ENCODE data around the gene G2E3.
A peak's percentile ranks its signal among the peaks of the same experiment; 100 is the strongest.
"Not testable (repeated sequence)": the region's sequence is repeated elsewhere in the genome, so short reads cannot be mapped to it uniquely, and the experiment has no call there.

G2E3 gene

DNA sequence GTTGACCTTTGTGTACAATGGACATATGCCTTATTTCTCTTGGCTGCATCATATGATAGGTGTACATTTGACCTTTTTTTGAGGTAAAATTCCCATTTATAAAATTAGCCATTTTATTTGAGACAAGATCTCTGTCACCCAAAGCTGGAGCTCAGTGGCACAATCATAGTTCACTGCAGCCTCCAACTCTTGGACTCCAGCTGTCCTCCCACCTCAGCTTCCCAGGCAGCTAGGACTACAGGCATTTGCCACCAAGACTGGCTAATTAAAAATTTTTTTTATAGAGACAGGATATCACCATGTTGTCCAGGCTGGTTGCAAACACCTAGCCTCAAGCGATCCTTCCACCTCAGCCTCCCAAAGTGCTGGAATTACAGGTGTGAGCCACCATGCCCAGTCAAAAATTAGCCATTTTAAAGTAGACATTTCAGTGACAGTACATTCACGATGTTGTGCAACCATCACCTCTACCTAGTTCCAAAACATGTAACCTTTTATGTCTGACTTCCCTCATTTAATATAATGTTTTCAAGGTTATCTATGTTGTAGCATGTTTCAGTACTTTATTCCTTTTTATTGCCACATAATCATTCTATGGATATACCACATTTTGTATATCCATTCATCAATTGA is 5.4 kb downstream of the G2E3 start:
- no peak for FAIRE-seq

DNA sequence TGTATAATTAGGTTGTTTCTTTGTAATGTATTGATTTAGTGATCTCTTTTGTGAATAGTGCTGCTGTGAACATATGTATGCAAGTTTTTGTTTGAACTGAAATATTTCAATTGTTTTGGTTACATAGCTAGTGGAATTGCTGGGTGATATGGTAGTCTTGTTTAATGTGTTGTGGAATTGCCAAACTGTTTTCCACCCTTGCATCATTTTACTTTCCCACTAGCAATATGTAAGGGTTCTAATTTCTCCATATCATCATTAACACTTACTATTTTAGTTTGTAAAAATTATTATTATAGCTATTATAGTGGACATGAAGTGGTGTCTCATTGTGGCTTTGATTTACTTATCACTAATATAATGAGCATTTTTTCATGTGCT is 5.9 kb downstream of the G2E3 start:
- FAIRE-seq: no peak

DNA sequence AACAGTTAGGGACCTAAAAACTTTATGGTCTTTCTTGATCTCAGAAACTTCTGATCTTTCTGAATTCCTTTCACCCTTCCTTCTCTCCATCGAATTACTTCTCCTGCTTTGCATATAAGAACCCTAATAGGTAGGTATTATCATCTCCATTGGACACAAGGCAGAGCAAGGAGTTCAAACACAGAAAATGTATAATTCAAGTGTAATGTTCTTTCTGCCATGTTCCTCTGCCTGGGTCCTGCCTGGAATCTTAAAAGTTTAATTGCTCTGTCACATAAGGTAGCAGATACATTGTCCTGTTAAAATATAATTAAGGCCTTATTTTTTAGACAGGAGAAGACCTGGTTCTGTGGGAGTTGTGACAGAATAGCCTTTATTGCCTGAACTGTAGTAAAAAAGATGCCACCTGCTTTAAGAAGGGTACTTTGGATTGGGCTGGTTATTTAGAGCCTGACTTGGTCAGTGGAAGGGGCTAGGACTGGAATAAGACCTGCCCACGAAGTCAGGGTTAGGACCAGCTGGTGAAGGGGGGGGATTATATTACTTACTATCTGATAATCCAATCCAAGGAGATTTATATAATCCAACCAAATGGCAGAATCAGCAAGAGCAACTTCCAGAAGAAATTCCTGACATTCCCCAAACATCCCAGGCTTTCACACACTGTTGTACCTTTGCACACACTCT is 10.4 kb downstream of the G2E3 start:
- no peak for FAIRE-seq

DNA sequence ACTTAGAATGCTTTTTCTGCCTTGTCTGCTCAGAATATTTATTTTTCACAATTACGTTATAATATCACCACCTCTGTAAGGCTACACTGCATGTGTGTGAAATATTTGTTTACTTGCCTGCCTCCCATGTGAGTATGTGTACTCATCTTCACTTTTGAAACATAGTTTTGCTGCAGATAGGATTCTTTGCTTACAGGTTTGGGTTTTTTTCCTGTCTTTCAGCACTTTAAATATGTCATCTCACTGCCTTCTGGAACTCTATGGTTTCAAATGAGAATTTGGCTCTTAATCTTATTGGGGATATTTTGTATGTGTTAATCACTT is 10.9 kb downstream of the G2E3 start:
- no peak for FAIRE-seq

DNA sequence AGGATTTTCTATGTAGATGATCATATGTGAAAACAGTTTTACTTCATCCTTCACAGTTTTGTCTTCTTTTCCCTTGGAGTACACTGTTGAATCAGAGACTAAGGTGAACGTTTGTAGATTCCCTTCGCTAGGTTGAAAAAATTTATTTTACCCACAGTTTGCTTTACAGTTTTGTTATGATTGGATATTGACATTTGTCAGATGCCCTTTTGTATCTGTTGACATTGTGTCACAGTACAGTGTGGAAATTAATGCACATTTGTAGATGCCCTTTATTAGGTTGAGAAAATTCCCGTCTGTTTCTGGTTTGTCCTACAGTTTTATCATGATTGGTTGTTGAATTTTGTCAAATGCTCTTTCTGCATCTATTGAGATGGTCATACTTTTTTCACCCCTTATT is 13.3 kb downstream of the G2E3 start:
- no peak for FAIRE-seq

DNA sequence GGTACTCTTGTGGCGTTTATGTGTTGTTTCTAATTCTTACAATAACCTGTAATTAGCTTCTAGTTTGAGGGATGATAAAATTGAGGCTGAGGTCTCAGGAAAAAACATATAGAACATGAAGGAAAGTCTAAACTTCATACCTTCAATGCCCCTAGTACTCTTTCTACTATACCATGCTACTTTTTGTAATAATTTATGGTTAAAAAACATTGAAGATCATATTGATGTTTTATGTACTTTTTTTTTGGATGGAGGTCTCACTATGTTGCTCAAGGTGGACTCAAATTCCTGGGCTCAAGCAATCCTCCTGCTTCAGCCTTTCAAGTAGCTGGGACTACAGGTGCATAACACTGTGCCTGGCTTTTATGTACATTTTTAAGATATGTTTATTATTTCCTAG is 13.8 kb downstream of the G2E3 start:
- FAIRE-seq: no peak

DNA sequence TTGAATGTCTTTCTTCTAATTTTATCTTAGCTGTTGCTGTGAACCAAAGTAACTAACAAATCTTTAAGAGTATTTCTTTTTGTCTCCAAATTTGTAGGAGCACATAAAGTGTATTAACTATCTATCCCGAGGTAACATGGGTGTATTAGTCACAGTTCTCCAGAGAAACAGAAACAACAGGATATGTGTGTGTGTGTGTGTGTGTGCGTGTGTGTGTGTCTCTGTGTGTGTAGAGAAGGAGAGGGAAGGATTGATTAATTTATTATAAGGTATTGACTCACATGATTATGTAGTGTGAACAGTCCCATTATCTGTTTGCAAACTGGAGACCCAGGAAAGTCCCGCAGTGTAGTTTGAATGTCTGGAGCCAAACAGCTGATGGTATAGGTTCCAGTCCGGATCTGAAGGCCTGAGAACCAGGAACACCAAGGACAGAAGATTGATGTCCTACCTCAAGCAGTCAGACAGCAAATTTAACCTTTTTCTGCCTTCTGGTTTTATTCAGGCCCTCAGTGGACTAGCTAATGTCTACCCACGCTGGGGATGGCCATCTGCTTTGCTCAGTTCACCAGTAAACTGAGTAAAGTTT is 14.4 kb downstream of the G2E3 start:
- no peak for FAIRE-seq

DNA sequence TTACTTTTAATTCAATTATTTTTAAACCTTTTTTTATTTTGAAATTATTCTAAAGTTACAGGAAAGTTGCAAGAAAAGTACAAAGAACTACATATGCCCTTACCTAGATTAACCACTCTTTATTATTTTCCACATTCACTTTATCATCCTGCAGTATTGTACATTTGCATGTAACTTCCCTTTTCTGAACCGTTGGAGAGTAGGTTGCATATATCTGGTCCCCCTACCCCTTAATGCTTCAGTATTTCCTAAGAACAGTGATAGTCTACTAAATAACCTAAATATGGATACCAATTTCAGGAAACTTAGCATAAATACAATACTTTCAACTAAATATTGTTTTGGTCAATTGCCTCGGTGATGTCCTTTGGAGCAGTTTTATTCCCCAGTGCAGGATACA is 15.0 kb downstream of the G2E3 start:
- no peak for FAIRE-seq

DNA sequence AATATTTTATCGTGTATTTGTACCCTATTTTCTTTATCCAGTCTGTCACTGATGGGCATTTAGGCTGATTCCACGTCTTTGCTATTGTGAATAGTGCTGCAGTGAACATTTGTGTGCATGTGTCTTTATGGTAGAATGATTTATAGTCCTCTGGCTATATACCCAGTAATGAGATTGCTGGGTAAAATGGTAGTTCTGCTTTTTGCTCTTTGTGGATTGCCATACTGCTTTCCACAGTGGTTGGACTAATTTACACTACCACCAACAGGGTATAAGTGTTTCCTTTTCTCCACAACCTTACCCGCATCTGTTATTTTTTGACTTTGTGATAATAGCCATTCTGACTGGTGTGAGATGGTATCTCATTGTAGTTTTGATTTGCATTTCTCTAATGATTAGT is 15.8 kb downstream of the G2E3 start:
- not testable (repeated sequence) for FAIRE-seq

DNA sequence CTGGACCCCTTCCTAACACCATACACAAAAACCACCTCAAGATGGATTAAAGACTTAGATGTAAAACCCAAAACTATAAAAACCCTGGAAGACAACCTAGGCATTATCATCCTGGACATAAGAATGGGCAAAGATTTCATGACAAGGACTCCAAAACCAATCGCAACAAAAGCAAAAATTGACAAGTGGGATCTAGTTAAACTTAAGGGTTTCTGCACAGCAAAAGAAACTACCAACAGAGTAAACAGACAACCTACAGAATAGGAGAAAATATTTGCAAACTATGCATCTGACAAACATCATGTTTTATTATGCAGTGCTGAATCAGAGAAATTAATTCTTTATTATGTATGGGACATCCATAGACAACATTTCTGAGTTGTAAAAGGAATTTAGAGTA is 17.4 kb downstream of the G2E3 start:
- not testable (repeated sequence) for FAIRE-seq

DNA sequence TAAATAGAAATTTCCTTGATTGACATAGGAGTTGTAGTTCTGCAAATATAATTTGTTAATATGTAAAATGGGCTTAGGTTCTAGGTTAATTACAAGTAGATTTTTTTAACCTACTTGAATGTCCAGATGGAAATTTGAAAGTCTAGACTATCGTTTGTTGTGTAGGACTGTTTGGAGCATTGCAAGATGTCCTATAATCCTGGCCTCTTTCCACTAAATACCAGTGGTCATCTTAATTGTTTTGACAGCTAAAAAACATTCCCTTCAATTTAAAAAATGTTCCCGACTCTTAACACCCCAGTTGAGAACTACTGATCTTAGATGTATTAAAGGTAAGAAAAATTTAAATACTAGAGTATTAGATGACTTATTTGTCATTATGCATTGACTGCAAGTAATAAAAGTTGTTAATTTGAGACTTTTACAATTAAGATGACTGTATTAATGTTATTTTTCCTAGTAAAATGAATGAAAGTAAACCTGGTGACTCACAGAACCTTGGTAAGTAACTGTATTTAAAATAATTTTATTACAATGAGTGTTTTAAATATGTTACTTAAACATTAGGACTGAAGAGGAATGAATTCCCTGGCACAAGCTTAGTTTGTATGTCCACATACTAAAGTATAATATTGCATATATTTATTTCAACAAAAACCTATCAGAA is 21.8 kb downstream of the G2E3 start:
- FAIRE-seq: peak; percentile 12

DNA sequence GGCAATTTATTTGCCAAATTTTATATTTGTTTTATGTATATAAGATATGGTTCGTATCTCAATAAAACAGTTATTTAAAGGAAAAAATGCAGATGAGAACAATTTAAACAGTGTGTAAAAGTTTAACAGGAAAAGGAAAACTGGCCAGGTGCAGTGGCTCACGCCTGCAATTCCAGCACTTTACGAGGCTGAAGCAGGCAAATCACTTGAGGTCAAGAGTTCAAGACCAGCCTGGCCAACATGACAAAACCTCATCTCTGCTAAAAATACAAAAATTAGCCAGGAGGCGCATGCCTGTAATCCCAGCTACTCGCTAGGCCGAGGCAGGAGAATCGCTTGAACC is 22.3 kb downstream of the G2E3 start:
- no peak for FAIRE-seq

DNA sequence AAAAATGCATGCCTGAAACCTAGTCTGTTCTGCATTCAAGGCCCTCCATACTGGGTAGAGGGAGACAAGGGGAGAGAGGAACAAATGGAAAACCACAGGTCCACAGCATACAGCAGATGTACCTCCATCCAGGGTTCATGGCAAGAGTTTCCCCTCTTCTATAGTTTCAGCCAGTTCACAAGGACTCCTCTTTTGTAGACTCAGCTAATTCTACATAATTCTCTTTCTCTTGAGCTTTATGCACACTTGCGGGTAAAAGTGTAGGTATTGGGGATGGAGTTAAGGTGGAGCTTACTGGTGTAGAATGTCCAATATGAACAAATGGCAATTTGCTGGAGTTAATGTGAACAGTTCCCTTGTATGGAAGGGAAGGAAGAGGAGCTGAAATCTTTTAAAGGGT is 23.4 kb downstream of the G2E3 start:
- no peak for FAIRE-seq

DNA sequence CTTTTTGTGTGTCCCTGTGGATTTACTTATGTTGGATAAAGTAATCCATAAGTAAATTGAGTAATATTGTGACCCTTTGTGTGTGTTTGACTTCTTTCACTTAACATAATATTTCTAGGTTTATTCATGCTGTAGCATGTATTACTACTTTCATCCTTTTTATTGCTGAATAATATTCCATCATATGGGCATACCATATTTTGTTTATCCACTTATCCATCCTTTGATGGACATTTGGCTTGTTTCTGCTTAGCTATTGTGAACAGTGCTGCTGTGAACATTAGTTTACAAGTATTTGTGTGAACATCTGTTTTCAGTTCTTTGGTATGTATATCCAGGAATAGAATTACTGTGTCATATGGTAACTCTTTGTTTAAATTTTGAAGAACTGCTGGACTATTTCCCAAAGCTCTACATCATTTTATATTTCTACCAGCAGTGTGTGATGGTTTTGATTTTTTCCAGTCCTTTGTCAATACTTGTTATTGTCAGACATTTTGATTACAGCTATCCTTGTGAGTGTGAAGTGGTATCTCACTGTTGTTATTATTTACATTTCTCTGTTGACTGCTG is 25.2 kb downstream of the G2E3 start:
- no peak for FAIRE-seq

DNA sequence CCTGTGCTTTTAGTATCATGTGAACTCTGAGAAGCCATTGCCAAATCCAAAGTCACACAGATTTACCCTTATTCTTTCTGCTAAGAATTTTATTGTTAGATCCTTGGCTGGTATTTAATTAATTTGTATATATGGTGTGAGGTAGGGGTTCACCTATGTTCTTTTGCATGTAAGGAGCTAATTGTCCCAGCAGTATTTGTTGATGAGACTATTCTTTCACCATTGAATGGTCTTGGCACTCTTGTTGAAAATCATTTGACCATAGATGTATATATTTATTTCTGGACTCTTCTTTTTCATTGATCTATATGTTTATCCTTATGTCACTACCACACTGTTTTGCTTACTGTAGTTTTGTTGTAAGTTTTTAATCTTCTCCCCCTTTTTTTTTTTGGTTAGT is 26.2 kb downstream of the G2E3 start:
- no peak for FAIRE-seq

DNA sequence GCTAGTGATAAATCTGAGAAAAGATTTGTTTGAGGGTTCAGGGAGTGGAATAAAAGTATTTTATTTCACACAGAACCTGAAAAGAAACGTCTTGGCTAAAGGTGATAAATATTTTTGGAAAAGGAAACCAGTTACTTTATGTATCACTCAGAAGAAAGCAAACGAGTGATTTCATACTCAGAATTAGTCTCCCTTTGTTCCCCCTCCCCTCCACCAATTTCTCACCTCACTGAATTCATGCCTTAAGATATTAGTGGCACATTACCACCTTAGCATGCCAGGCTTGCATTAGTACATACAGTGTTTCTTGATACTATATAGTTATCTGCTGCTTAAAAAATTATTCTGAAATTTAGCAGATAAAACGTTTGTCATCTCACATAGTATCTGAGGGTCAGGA is 28.2 kb downstream of the G2E3 start:
- FAIRE-seq: no peak

DNA sequence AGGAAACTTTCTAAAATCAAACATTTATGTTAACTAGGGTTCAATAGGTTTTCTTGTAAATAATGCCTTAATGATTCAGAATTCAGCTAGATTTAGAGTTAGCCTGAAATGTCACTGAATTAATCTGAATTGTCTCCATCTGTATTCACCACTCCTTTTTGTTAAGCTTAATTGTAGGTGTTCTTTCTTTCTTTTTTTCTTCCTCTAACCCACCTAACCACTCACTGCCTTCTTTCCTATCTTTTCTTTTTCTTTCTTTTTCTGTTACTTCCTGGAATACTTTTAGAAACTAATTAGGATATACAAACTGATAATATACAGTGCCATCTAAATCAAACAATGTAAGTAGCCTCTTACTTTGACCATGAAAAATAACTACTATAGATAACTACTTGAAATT is 29.9 kb downstream of the G2E3 start:
- no peak for FAIRE-seq

DNA sequence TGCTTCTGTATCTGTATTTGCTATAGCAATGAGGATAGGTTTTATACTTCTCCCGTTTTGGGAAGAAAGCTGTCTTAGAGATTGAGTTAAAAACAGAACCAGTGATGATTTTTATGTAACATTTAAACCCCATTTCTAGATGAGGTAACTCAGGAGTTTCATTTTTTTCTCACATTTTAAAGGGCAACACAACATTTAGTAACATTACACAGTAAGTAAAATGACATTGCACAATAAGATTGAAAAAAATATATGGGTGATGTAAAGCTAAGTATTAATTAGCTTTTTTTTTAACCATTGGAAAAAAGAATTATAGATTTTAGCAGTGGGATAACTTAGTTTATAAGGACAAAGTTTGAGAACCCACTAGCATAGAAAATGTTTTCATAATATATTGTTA is 38.0 kb downstream of the G2E3 start:
- FAIRE-seq: no peak

DNA sequence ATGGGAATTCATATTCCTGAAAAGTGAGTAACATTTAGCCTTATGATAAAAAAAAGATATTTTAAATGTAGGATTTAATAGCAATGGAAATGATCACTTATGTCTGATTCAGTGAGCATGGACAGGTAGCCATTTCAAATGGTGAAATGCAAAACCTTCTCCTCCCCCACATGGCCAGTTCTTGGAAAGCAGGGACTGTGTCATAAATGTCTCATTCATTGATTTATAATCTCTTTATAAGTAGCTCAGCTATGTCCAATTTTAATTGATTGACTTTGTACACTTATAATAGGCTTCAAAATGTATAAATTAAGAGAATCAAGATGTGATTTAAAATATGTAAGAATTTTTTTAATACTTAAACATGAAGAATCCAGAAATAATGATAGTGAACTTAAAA is 38.5 kb downstream of the G2E3 start:
- peak; percentile 50 for FAIRE-seq

DNA sequence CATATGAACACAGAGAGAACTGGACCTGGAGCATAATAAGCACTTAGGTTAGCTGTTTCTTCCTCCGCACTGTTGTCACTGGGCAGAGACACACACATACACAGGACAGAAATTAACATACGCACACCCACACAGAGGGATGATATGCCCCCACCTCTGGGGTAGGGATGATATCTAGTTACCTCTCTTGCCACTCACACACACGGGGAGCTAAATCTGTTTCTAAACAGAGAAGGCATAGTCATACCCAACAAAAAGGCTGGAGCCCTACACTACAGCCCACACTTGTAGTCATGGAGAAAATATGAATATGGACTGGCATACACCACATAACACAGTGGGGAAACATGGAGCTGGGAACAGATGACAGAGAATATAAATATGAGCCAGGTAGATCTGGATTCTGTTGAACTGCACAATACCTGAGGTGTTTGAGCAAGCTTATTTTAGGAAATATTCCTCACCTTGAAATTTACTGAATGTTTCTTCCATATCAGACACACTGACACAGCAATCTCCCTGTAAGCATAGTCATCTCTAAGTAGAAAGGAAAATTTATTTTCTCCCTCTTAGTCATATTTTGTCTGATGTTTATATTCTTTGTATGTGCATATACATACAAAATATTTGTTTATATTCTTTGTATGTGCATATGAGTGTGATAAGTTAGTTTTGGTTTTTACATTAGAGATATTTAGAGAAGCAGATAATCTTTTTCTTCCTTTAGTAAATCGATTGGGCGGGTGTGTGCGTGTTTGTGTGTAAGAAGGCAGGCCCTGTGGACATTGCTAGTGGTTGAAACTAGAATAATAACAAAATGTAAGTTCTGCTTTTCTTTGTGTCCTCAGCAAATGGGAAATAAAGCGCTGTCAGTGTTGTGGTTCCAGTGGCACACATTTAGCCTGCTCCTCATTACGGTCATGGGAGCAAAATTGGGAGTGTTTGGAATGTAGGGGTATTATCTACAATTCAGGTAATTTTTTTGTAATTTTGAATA is 42.3 kb downstream of the G2E3 start:
- FAIRE-seq: no peak

DNA sequence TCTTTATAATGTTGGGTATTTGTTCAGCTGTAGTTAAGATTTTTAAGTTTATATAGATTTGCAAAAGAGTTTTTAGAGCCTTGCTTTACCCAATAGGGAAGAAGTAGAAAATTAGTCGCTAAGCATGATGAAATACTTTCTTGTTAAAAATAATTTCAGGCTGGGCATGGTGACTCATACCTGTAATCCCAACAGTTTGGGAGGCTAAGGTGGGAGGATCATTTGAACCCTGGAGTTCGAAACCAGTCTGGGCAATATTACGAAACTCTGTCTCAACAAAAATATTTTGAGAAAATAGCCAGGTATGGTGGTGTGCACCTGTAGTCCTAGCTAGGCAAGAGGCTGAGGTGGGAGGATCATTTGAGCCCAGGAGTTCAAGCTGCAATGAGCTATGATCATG is 44.4 kb downstream of the G2E3 start:
- FAIRE-seq: no peak

DNA sequence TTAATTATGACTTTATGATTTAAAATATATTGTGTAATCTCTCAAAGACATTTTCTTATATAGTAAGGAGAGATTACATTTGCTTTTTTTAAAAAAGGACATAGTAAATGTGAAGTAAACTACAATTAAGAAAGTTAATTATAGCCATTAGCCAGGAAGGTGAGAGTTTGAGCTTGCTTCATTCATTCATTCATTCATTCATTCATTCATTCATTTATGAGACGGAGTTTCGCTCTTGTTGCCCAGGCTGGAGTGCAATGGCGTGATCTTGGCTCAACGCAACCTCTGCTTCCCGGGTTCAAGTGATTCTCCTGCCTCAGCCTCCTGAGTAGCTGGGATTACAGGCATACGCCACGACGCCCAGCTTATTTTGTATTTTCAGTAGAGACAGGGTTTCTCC is 45.7 kb downstream of the G2E3 start:
- not testable (repeated sequence) for FAIRE-seq

All from endometrium (tissue), 2 donors.